Right lobe of liver (tissue), 6 donors: ENCODE measurements around the gene COX7C. TPM values are rescaled to one million over a fixed set of nuclear protein-coding genes. Genes with fewer than 3 reads are reported as not detected.

Experiments
- ATAC-seq, 4 donors: fragments of 200-7000 bp; cut with Tn5 transposase; one replicate each; pipeline ENCODE4 v1.9.1; 2020; ENCODE audit warnings: mild to moderate bottlenecking in 4 of 4, moderate library complexity in 4 of 4
- DNase-seq, 3 donors: peaks; one replicate each; pipeline ENCODE4 v3.0.0-alpha.2; 2020
- H3K27ac ChIP-seq, 3 donors: fragments of 200-600 bp; one replicate each; pipeline ENCODE4 v1.8.0; 2022
- H3K27me3 ChIP-seq, 2 donors: fragments of 200-600 bp; one replicate each; pipeline ENCODE4 v1.8.0; 2022
- H3K36me3 ChIP-seq, 4 donors: fragments of 200-600 bp; sonication (generic) in 1 of 4; one replicate each; pipeline versions ENCODE4 v1.5.1 to v1.8.0; 2017 to 2022; ENCODE audit warnings: control low read depth in 1 of 4
- H3K4me1 ChIP-seq, 4 donors: fragments of 200-600 bp; sonication (generic) in 1 of 4; one replicate each; pipeline versions ENCODE4 v1.5.1 to v1.8.0; 2017 to 2022; ENCODE audit warnings: control low read depth in 1 of 4
- H3K4me3 ChIP-seq, 3 donors: fragments of 200-600 bp; one replicate each; pipeline ENCODE4 v1.8.0; 2022
- H3K9me3 ChIP-seq, 4 donors: fragments of 200-600 bp; sonication (generic) in 1 of 4; one replicate each; pipeline versions ENCODE4 v1.5.1 to v1.8.0; 2017 to 2022; ENCODE audit warnings: control low read depth in 1 of 4
- CTCF ChIP-seq, 4 donors: fragments of 200-600 bp in 3 of 4; fragments of 450-650 bp in 1 of 4; IDR thresholded peaks; one replicate each; pipeline versions ENCODE4 v1.5.1 to v1.8.0; 2016 to 2022; ENCODE audit warnings: antibody characterized with exemption in 4 of 4, mild to moderate bottlenecking in 2 of 4
- POLR2A ChIP-seq: fragments of 450-650 bp; IDR thresholded peaks from one replicate; pipeline ENCODE4 v1.6.1; 2017; ENCODE audit warnings: antibody characterized with exemption, mild to moderate bottlenecking
- WGBS: methylation state at CpG from one replicate; pipeline ENCODE4 v1.1.6; 2018; ENCODE audit warnings: low coverage, low lambda C conversion rate; ENCODE audit not compliant: insufficient coverage; ENCODE audit errors: missing lambda C conversion rate; 5-methylcytosine and 5-hydroxymethylcytosine counted together
- intact Hi-C, 2 donors: fragments of 100-400 bp; cut with DNase I; formaldehyde crosslinking; loops; one replicate each; pipeline versions ENCODE4 v1.11.2 to v1.14.1; 2022
- total RNA-seq, 6 experiments: library from RNA; depleted of rRNA in 2 of 6; stranded (reverse); fragments of >200 nt in 2 of 6; fragmentation: NEBNext Ultra II Directional in 3 of 6; extraction: Animal tissue kit (Norgen Biotek cat#: 25700) in 3 of 6; gene quantifications; one replicate each; pipeline versions ENCODE4 v1.1.0 to v1.2.4, GENCODE V29; 2016 to 2023
- donor health status: DM: no; HTN: yes; CAD: no.
- donor health status: DM: no; HTN: no; CAD: no.
- donor health status: DM: no; HTN: no; CAD: no.
- donor health status: DM: no; HTN: yes; CAD: no.
- donor health status: DM: no; HTN: yes; CAD: no.

COX7C gene
- total RNA-seq, 6 experiments from 2014 or later, result 308 to 507 (median 321) TPM

GRCh38 chr5:86579502-86579901 is 38.2 kb upstream of the COX7C start:
- TF ChIP-seq POLR2A (no peak), CTCF (IDR thresholded peaks at IDR 0.05) (no peak)
- WGBS, result 40% methylated on average over 3 of the region's 3 CpGs
- intact Hi-C loops, result no loop called here

GRCh38 chr5:86596476-86596875 is 21.3 kb upstream of the COX7C start:
- DNase-seq (no peak), ATAC-seq (no peak)
- intact Hi-C loops, result no loop called here
- H3K27ac ChIP-seq, result no peak overlapping the region
- no peaks in the 10 kb centered on the region for H3K4me1 ChIP-seq
- no peak overlapping the region for H3K4me3 ChIP-seq
- H3K27me3 ChIP-seq, result no peaks in the 10 kb centered on the region
- no peaks in the 10 kb centered on the region for H3K9me3 ChIP-seq
- no peaks in the 10 kb centered on the region for H3K36me3 ChIP-seq
- TF ChIP-seq POLR2A, result no peak
- no peak for TF ChIP-seq CTCF (IDR thresholded peaks at IDR 0.05)

More at GRCh38 chr5:86579502-86579901, 38.2 kb upstream of the COX7C start:
- ATAC-seq, result no peak
- no peaks in the 10 kb centered on the region for H3K4me1 ChIP-seq
- H3K36me3 ChIP-seq, result no peaks in the 10 kb centered on the region
- DNase-seq, result no peak
- no peaks in the 10 kb centered on the region for H3K9me3 ChIP-seq
- no peak overlapping the region for H3K4me3 ChIP-seq
- no peak overlapping the region for H3K27ac ChIP-seq
- H3K27me3 ChIP-seq, result no peaks in the 10 kb centered on the region

DNA sequence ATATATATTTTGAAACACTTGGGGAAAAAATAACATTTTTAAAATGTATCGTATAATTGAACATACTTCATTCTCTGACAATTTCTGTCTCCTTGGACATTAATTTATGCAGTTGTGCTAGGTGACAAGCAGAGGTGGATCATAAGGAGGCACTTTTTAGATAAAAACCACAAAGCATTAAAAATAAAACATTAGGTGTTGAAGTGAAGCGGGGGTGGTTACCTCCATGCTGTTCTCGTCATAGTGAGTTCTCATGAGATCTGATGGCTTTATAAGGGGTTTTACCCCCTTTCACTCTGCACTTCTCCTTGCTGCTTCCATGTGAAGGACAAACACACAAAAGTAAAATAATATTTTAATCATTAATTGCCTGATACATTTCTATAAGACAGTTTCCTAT is 11.9 kb upstream of the COX7C start:
- DNase-seq (no peak), ATAC-seq (no peak)
- H3K4me3 ChIP-seq, result no peak overlapping the region
- no peaks in the 10 kb centered on the region for H3K9me3 ChIP-seq
- H3K36me3 ChIP-seq, result no peaks in the 10 kb centered on the region
- H3K27ac ChIP-seq, result no peak overlapping the region
- H3K27me3 ChIP-seq, result no peaks in the 10 kb centered on the region
- H3K4me1 ChIP-seq, result no peaks in the 10 kb centered on the region
- intact Hi-C loops, result no loop called here
- WGBS, result 92% methylated on average over 3 of the region's 3 CpGs
- no peak for TF ChIP-seq CTCF (IDR thresholded peaks at IDR 0.05)

DNA sequence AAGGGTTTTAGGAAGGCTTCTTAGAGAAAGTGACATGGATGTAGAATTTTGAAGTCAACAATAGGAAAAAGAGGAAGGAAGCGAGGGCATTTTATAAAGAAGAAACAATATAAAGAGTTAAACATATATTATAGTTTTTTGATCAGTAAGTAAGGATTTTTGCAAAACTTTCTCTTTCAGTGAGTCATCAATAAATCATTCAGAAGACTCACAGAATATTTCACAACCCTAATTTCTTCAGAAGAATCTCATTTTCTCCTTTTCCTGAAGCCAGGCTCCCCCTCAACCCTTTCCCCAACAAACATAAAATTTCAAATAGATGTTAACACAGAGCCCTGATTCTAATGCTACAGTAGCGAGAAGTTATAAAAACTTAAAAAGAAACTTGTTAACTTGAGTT is 4.3 kb upstream of the COX7C start:
- Histone ChIP-seq H3K27me3 (no peaks in the 10 kb centered on the region), H3K4me3 (no peak overlapping the region), H3K27ac (no peak overlapping the region), H3K9me3 (no peaks in the 10 kb centered on the region), H3K4me1 (no peaks in the 10 kb centered on the region), H3K36me3 (no peaks in the 10 kb centered on the region)
- TF ChIP-seq CTCF (IDR thresholded peaks at IDR 0.05) (no peak), POLR2A (no peak)
- whole genome bisulfite sequencing, result 67% methylated on average over 2 of the region's 2 CpGs
- intact Hi-C loops, result no loop called here
- ATAC-seq (no peak), DNase-seq (no peak)

GRCh38 chr5:86617309-86617755 is 409 bp upstream of the COX7C start:
- H3K27ac ChIP-seq, result no peak overlapping the region
- no peaks in the 10 kb centered on the region for H3K27me3 ChIP-seq
- DNase-seq, result no peak
- no peaks in the 10 kb centered on the region for H3K9me3 ChIP-seq
- WGBS, result 53% methylated on average over 6 of the region's 6 CpGs
- ATAC-seq, result no peak
- intact Hi-C loops, result no loop called here
- H3K36me3 ChIP-seq, result peaks cover 0 to 29% (median 11%) of the 10 kb centered on the region in 4 donors
- TF ChIP-seq CTCF (IDR thresholded peaks at IDR 0.05), result no peak
- TF ChIP-seq POLR2A, result no peak
- no peak overlapping the region for H3K4me3 ChIP-seq
- H3K4me1 ChIP-seq, result peaks cover 0 to 3% (median 0%) of the 10 kb centered on the region in 4 donors
